Measurements from ENCODE around the gene UCK2. TPM values are rescaled to one million over a fixed set of nuclear protein-coding genes. Genes with fewer than 3 reads are reported as not detected.
A peak's percentile ranks its signal among the peaks of the same experiment; 100 is the strongest.

Gene UCK2
- total and polyA plus RNA-seq, 5 donors, result 6.9 to 11.3 (median 9.6) TPM

- Histone ChIP-seq H3K27me3 (ENCODE audit: control insufficient read depth, insufficient read depth) (no peaks in the 10 kb centered on the region), H3K27ac (ENCODE audit: low read length) (no peak overlapping the region), H3K4me1 (ENCODE audit: control insufficient read depth, insufficient read depth, low read length) (no peaks in the 10 kb centered on the region), H3K9me3 (ENCODE audit: control insufficient read depth, low read length) (no peaks in the 10 kb centered on the region), H3K4me3 (ENCODE audit: low read length) (no peak overlapping the region)
- ATAC-seq (no peak), DNase-seq (no peak)
- WGBS, result 92% methylated on average over 12 of the region's 12 CpGs
- intact Hi-C loops (cut with DNase I), result no loop called here
Observed at GRCh38 chr1:165865633-165866340, 38.4 kb downstream of the UCK2 start.

DNA sequence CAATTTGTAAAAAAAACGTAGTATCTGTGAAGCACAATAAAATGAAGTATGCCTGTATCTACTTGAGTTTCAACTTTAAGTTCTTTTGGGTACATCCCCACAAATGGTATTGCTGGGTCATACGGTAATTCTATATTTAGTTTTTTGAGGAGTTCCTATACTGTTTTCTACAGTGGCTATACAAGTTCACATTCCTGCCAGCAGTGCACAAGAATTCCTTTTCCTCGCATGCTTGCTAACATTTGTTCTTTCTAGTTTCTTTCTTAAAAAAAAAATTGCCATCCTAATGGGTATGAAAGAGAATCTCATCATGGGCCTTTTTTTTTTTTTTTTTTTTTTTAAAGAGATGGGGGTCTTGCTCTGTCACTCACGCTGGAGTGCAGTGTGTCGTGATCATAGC, 41.9 kb downstream of the UCK2 start:
- intact Hi-C loops (cut with DNase I), result no loop called here
- no peaks in the 10 kb centered on the region for H3K9me3 ChIP-seq (ENCODE audit: control insufficient read depth, low read length)
- 86% methylated on average over 5 of the region's 5 CpGs for WGBS
- no peak overlapping the region for H3K27ac ChIP-seq (ENCODE audit: low read length)
- no peaks in the 10 kb centered on the region for H3K27me3 ChIP-seq (ENCODE audit: control insufficient read depth, insufficient read depth)
- ATAC-seq (no peak), DNase-seq (no peak)
- no peak overlapping the region for H3K4me3 ChIP-seq (ENCODE audit: low read length)
- no peaks in the 10 kb centered on the region for H3K4me1 ChIP-seq (ENCODE audit: control insufficient read depth, insufficient read depth, low read length)

DNA sequence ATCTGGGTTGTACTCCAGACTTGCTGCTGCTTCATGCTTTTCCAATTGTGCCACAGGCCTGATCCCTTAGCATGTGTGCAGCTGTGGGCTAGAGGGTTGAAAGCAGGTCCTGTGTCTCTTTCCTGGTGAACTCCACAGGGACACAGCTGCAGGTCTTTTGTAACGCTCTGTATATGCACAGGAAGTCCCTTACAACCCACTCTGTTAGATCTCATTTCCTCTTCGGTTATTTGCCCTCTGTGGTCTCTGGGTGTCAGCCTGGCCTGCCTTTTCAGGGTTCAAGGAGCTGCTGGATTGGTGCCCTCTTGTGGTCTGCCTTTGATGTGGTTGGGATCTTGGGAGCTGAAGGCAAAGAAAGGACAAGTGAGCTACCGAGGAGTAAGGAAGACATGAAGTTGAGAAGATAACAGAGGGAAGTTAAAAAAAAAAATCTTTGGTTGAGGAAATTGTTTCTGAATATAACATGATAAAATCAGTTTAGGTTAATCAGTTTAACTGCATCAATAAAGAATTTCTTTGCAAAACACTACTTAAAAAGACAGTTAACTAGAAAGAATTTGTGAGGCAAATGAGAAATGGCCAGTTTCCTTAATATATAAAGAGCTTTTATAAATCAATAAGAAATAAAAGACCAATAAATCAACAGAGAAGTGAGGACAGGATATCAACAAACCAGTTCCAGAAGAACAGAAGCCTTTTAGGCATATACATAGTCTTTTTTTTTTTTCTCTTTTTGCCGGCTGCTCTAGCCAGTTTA, 44.1 kb downstream of the UCK2 start:
- no peak overlapping the region for H3K4me3 ChIP-seq (ENCODE audit: low read length)
- H3K27ac ChIP-seq (ENCODE audit: low read length), result no peak overlapping the region
- intact Hi-C loops (cut with DNase I), result no loop called here
- DNase-seq (peak in 1 of 3 donors; percentile 55), ATAC-seq (peak in 1 of 2 donors; percentile 56)
- H3K27me3 ChIP-seq (ENCODE audit: control insufficient read depth, insufficient read depth), result no peaks in the 10 kb centered on the region
- WGBS, result 53% methylated on average over 4 of the region's 4 CpGs
- no peaks in the 10 kb centered on the region for H3K9me3 ChIP-seq (ENCODE audit: control insufficient read depth, low read length)
- H3K4me1 ChIP-seq (ENCODE audit: control insufficient read depth, insufficient read depth, low read length), result no peaks in the 10 kb centered on the region

DNA sequence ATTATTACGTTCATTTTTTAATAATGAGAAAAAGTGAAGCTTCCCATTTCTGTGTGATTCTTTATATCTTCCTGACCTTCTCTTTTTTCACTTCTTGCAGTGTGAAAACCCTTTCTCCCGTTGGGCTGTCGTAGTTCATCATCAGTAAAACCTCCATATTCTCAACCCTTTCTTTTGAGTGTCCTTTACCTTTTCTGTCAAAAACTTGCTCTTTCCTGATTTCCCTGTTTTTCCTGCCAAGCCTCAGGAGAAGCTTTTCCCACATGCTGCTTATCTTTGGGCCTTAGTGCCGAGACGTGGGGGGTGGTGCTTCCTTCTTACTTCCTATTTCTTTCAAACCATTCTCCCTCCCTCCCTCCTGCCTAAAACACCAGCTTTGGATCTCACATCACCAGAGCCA, 46.1 kb downstream of the UCK2 start:
- Histone ChIP-seq H3K27ac (ENCODE audit: low read length) (no peak overlapping the region), H3K4me3 (ENCODE audit: low read length) (no peak overlapping the region), H3K9me3 (ENCODE audit: control insufficient read depth, low read length) (no peaks in the 10 kb centered on the region), H3K27me3 (ENCODE audit: control insufficient read depth, insufficient read depth) (no peaks in the 10 kb centered on the region), H3K4me1 (ENCODE audit: control insufficient read depth, insufficient read depth, low read length) (no peaks in the 10 kb centered on the region)
- no peak for ATAC-seq
- WGBS, result 75% methylated on average over 5 of the region's 5 CpGs
- intact Hi-C loops (cut with DNase I), result no loop called here
- no peak for DNase-seq

DNA sequence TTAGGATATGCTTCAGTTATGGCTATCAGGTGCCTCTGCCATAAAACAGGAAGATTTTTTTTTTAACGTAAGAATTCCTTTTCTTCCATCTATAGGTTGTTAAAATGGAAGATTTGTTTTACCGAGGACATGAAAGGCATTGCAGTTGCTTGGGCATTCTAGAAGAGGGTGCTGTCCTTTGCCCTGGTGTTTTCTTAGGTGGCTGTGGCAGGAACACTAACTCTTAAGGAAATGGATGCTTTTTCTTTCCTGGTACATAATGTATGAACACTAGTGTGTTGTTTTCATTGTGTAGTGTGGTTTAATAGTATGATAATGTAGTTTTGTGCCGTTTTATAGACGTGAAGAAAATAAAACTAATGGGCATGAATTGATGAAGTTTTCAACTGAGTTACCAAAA, 47.2 kb downstream of the UCK2 start:
- no peak overlapping the region for H3K4me3 ChIP-seq (ENCODE audit: low read length)
- no peaks in the 10 kb centered on the region for H3K9me3 ChIP-seq (ENCODE audit: control insufficient read depth, low read length)
- no peak for ATAC-seq
- no peak for DNase-seq
- intact Hi-C loops (cut with DNase I), result no loop called here
- H3K4me1 ChIP-seq (ENCODE audit: control insufficient read depth, insufficient read depth, low read length), result no peaks in the 10 kb centered on the region
- H3K27ac ChIP-seq (ENCODE audit: low read length), result no peak overlapping the region
- WGBS, result 88% methylated on average over 4 of the region's 4 CpGs
- H3K27me3 ChIP-seq (ENCODE audit: control insufficient read depth, insufficient read depth), result no peaks in the 10 kb centered on the region

DNA sequence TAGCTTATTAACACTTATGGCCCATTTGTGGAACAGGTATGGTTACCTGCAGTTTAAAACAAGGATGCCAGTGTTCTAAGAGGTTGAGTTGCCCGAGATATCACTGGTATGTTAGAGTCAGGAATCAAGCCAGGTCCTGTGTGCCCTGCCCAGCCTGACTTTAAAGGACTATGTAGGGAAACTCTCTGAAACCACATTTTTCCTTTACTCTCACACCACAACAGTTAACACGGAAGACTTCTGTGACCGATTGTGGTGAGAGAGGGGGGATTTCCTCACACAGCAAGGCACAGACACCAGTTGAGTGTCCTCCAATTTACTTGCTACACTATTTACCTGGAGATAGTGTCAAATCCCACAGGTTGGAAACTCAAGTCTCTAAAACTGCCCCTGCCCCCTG, 47.8 kb downstream of the UCK2 start:
- no peaks in the 10 kb centered on the region for H3K9me3 ChIP-seq (ENCODE audit: control insufficient read depth, low read length)
- no peaks in the 10 kb centered on the region for H3K27me3 ChIP-seq (ENCODE audit: control insufficient read depth, insufficient read depth)
- no peak overlapping the region for H3K4me3 ChIP-seq (ENCODE audit: low read length)
- intact Hi-C loops (cut with DNase I), result no loop called here
- 72% methylated on average over 3 of the region's 3 CpGs for WGBS
- DNase-seq, result no peak
- H3K27ac ChIP-seq (ENCODE audit: low read length), result no peak overlapping the region
- H3K4me1 ChIP-seq (ENCODE audit: control insufficient read depth, insufficient read depth, low read length), result no peaks in the 10 kb centered on the region
- no peak for ATAC-seq

DNA sequence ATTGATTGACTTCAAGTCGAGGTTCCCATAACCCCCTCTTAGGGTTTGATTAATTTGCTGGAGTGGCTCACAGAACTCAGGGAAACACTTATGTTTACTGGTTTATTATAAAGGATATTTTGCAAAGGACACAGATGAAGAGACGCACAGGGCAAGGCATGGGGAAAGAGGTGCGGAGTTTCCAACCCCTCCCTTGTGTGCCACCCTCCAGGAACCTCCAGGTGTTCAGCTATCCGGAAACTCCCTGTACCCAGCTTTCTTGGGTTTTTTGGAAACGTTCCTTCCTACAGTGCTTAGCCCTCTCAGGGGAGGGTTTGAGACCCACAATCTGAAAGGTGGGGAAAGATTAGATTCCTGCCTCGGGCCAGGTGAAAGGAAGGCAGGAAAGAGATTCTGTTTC, 48.2 kb downstream of the UCK2 start:
- Histone ChIP-seq H3K4me3 (ENCODE audit: low read length) (no peak overlapping the region), H3K27me3 (ENCODE audit: control insufficient read depth, insufficient read depth) (no peaks in the 10 kb centered on the region), H3K9me3 (ENCODE audit: control insufficient read depth, low read length) (no peaks in the 10 kb centered on the region), H3K4me1 (ENCODE audit: control insufficient read depth, insufficient read depth, low read length) (no peaks in the 10 kb centered on the region), H3K27ac (ENCODE audit: low read length) (no peak overlapping the region)
- ATAC-seq, result no peak
- no peak for DNase-seq
- intact Hi-C loops (cut with DNase I), result no loop called here
- WGBS, result 68% methylated on average over 6 of the region's 6 CpGs

- intact Hi-C loops (cut with DNase I), result no loop called here
- no peak for ATAC-seq
- Histone ChIP-seq H3K4me1 (ENCODE audit: control insufficient read depth, insufficient read depth, low read length) (no peaks in the 10 kb centered on the region), H3K4me3 (ENCODE audit: low read length) (no peak overlapping the region), H3K27ac (ENCODE audit: low read length) (no peak overlapping the region), H3K9me3 (ENCODE audit: control insufficient read depth, low read length) (no peaks in the 10 kb centered on the region), H3K27me3 (ENCODE audit: control insufficient read depth, insufficient read depth) (no peaks in the 10 kb centered on the region)
- no peak for DNase-seq
- 96% methylated on average over 1 of the region's 1 CpG for WGBS
Observed at GRCh38 chr1:165876121-165876520, 48.7 kb downstream of the UCK2 start.

- intact Hi-C loops (cut with DNase I), result no loop called here
- Histone ChIP-seq H3K27me3 (ENCODE audit: control insufficient read depth, insufficient read depth) (no peaks in the 10 kb centered on the region), H3K4me3 (ENCODE audit: low read length) (no peak overlapping the region), H3K27ac (ENCODE audit: low read length) (no peak overlapping the region), H3K9me3 (ENCODE audit: control insufficient read depth, low read length) (no peaks in the 10 kb centered on the region), H3K4me1 (ENCODE audit: control insufficient read depth, insufficient read depth, low read length) (no peaks in the 10 kb centered on the region)
- DNase-seq, result no peak
- WGBS, result 98% methylated on average over 9 of the region's 9 CpGs
- no peak for ATAC-seq
Observed at GRCh38 chr1:165877411-165877810, 50.0 kb downstream of the UCK2 start.

- Histone ChIP-seq H3K27ac (ENCODE audit: low read length) (no peak overlapping the region), H3K4me1 (ENCODE audit: control insufficient read depth, insufficient read depth, low read length) (no peaks in the 10 kb centered on the region), H3K9me3 (ENCODE audit: control insufficient read depth, low read length) (no peaks in the 10 kb centered on the region), H3K4me3 (ENCODE audit: low read length) (no peak overlapping the region), H3K27me3 (ENCODE audit: control insufficient read depth, insufficient read depth) (no peaks in the 10 kb centered on the region)
- 94% methylated on average over 7 of the region's 7 CpGs for WGBS
- DNase-seq, result no peak
- no peak for ATAC-seq
- intact Hi-C loops (cut with DNase I), result no loop called here
Observed at GRCh38 chr1:165877940-165878556, 50.6 kb downstream of the UCK2 start.

DNA sequence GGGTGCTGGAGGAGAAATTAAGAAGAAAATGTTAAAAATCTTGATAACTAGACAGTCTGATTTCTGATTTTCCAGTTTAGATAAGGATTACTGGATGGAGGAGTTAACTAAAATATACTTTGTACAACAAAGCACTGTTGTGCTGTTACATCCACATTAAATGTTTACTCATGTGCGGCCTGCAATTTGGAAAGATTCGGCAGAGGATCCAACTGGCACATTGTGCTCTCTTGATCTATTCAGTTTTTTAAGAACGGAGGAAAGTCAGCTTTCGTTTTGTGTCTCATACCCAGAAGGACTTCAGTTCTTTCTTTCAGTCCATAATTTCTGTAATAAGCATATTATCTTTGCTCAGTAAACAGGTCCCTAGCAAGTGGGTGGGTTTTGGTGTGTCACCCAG, 52.5 kb downstream of the UCK2 start:
- no peaks in the 10 kb centered on the region for H3K27me3 ChIP-seq (ENCODE audit: control insufficient read depth, insufficient read depth)
- H3K9me3 ChIP-seq (ENCODE audit: control insufficient read depth, low read length), result no peaks in the 10 kb centered on the region
- ATAC-seq, result no peak
- no peak overlapping the region for H3K4me3 ChIP-seq (ENCODE audit: low read length)
- H3K27ac ChIP-seq (ENCODE audit: low read length), result no peak overlapping the region
- intact Hi-C loops (cut with DNase I), result no loop called here
- DNase-seq, result no peak
- peaks cover 3% of the 10 kb centered on the region for H3K4me1 ChIP-seq (ENCODE audit: control insufficient read depth, insufficient read depth, low read length)
- 88% methylated on average over 4 of the region's 4 CpGs for WGBS

Data from right cardiac atrium (tissue), 5 donors.